Measurements from ENCODE around the gene MTM1. TPM values are rescaled to one million over a fixed set of nuclear protein-coding genes. Genes with fewer than 3 reads are reported as not detected.

The MTM1 gene
- total and polyA plus RNA-seq, 2 experiments from 2014 or later = 3.2 to 8.7 TPM

- no peak for TF ChIP-seq REST (IDR thresholded peaks at IDR 0.05; ENCODE audit: unreplicated experiment)
- TF ChIP-seq CTCF (conservative IDR thresholded peaks at IDR 0.05; ENCODE audit: low read depth in 2 of 2) = no peak
- no peak for TF ChIP-seq JUNB (IDR thresholded peaks at IDR 0.05; ENCODE audit: unreplicated experiment)
- no peak for TF ChIP-seq EZH2phosphoT487 (IDR thresholded peaks at IDR 0.05; ENCODE audit: unreplicated experiment)
- TF ChIP-seq, protein P1, sequence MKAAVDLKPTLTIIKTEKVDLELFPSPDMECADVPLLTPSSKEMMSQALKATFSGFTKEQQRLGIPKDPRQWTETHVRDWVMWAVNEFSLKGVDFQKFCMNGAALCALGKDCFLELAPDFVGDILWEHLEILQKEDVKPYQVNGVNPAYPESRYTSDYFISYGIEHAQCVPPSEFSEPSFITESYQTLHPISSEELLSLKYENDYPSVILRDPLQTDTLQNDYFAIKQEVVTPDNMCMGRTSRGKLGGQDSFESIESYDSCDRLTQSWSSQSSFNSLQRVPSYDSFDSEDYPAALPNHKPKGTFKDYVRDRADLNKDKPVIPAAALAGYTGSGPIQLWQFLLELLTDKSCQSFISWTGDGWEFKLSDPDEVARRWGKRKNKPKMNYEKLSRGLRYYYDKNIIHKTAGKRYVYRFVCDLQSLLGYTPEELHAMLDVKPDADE (IDR thresholded peaks at IDR 0.05) = no peak
Measured at GRCh38 chrX:150548251-150548650, 20.2 kb upstream of the MTM1 start (continued).

- Histone ChIP-seq H3K27ac (ENCODE audit: low read depth) (no peak overlapping the region), H3K27me3 (ENCODE audit: insufficient read depth) (peaks cover 25% of the 10 kb centered on the region), H3K4me1 (ENCODE audit: insufficient read depth) (no peaks in the 10 kb centered on the region), H3K36me3 (ENCODE audit: insufficient read depth) (no peaks in the 10 kb centered on the region), H3K9me2 (ENCODE audit: insufficient read depth) (no peaks in the 10 kb centered on the region), H2AFZ (no peak overlapping the region), H3K4me3 (no peak overlapping the region), H3F3A (replicated peaks; ENCODE audit: low read depth) (no peaks in the 10 kb centered on the region), H3K79me2 (replicated peaks; ENCODE audit: insufficient read depth) (no peaks in the 10 kb centered on the region), H4K20me1 (replicated peaks; ENCODE audit: insufficient read depth) (no peaks in the 10 kb centered on the region), H3K4me2 (no peak overlapping the region)
- no peak for DNase-seq (ENCODE audit: low spot score)
- ATAC-seq = no peak
- peaks cover 21% of the 10 kb centered on the region for H3K27me3 Mint-ChIP-seq (ENCODE audit: insufficient read depth, low read depth, poor library complexity)
- TF ChIP-seq EZH2 (IDR thresholded peaks at IDR 0.05; ENCODE audit: low read depth, unreplicated experiment) (no peak), CTCF (conservative IDR thresholded peaks at IDR 0.05; ENCODE audit: low read depth in 2 of 2) (no peak), POLR2AphosphoS5 (IDR thresholded peaks at IDR 0.05; ENCODE audit: low read depth) (no peak), NANOG (IDR thresholded peaks at IDR 0.05; ENCODE audit: borderline replicate concordance) (no peak), CREB1 (CRISPR knock-in tag; IDR thresholded peaks at IDR 0.05; ENCODE audit: low read depth) (no peak), REST (IDR thresholded peaks at IDR 0.05; ENCODE audit: unreplicated experiment) (no peak)
- TF ChIP-seq, protein P1 (IDR thresholded peaks at IDR 0.05) = no peak
- H3K9me3 Mint-ChIP-seq = no peaks in the 10 kb centered on the region
- H3K36me3 Mint-ChIP-seq (ENCODE audit: low read depth) = no peaks in the 10 kb centered on the region
- H3K4me1 Mint-ChIP-seq = peaks cover 12% of the 10 kb centered on the region; the same call in 2 of the 3 replicates
- H3K27ac Mint-ChIP-seq = no peak overlapping the region
- H3K4me3 Mint-ChIP-seq = no peak overlapping the region
Measured at GRCh38 chrX:150548684-150549083, 19.7 kb upstream of the MTM1 start.
